Superior temporal gyrus (tissue), 1 donor: Measurements from ENCODE around the gene S100A10.
A peak's percentile ranks its signal among the peaks of the same experiment; 100 is the strongest.

ENCODE experiments used
- DNase-seq: peaks from one replicate; pipeline ENCODE4 v3.0.0-alpha.2; 2016; ENCODE audit errors: extremely low spot score

Gene S100A10

GRCh38 chr1:152013664-152014237 lies 20.1 kb upstream of the S100A10 start:
- DNase-seq: no peak

- no peak for DNase-seq
Measured at GRCh38 chr1:152009691-152010090, 16.0 kb upstream of the S100A10 start.

- DNase-seq: no peak
Measured at GRCh38 chr1:152007047-152007446, 13.4 kb upstream of the S100A10 start.

GRCh38 chr1:152005360-152005912 lies 11.8 kb upstream of the S100A10 start:
- DNase-seq: no peak

GRCh38 chr1:152003846-152004442 lies 10.3 kb upstream of the S100A10 start:
- no peak for DNase-seq

- DNase-seq: no peak
Measured at GRCh38 chr1:152002960-152003359, 9.3 kb upstream of the S100A10 start.

GRCh38 chr1:152001631-152002584 lies 8.2 kb upstream of the S100A10 start:
- peak; percentile 89 for DNase-seq

GRCh38 chr1:152000964-152001630 lies 7.4 kb upstream of the S100A10 start:
- DNase-seq: no peak

- DNase-seq: no peak
Measured at GRCh38 chr1:151998611-151999362, 5.1 kb upstream of the S100A10 start.

GRCh38 chr1:151997284-151997570 lies 3.6 kb upstream of the S100A10 start:
- no peak for DNase-seq

GRCh38 chr1:151995774-151996173 lies 2.1 kb upstream of the S100A10 start:
- no peak for DNase-seq

- no peak for DNase-seq
Measured at GRCh38 chr1:151994956-151995355, 1.3 kb upstream of the S100A10 start.

GRCh38 chr1:151993084-151993733 lies 450 bp downstream of the S100A10 start:
- DNase-seq: no peak

- no peak for DNase-seq
Measured at GRCh38 chr1:151992303-151993083, 1.2 kb downstream of the S100A10 start.

- no peak for DNase-seq
Measured at GRCh38 chr1:151991663-151992302, 1.9 kb downstream of the S100A10 start.

GRCh38 chr1:151990856-151991198 lies 2.8 kb downstream of the S100A10 start:
- no peak for DNase-seq

GRCh38 chr1:151990058-151990855 lies 3.4 kb downstream of the S100A10 start:
- DNase-seq: no peak

- DNase-seq: no peak
Measured at GRCh38 chr1:151989211-151989862, 4.3 kb downstream of the S100A10 start.
